Measurements from ENCODE around the gene ATXN7L1. TPM values are rescaled to one million over a fixed set of nuclear protein-coding genes. Genes with fewer than 3 reads are reported as not detected.

ATXN7L1 gene
- total and polyA plus RNA-seq, 2 of the 13 experiments (the other 11 are each of a cell fraction or from before 2014, with no cell fraction given), result 4.1 to 7.8 TPM

DNA sequence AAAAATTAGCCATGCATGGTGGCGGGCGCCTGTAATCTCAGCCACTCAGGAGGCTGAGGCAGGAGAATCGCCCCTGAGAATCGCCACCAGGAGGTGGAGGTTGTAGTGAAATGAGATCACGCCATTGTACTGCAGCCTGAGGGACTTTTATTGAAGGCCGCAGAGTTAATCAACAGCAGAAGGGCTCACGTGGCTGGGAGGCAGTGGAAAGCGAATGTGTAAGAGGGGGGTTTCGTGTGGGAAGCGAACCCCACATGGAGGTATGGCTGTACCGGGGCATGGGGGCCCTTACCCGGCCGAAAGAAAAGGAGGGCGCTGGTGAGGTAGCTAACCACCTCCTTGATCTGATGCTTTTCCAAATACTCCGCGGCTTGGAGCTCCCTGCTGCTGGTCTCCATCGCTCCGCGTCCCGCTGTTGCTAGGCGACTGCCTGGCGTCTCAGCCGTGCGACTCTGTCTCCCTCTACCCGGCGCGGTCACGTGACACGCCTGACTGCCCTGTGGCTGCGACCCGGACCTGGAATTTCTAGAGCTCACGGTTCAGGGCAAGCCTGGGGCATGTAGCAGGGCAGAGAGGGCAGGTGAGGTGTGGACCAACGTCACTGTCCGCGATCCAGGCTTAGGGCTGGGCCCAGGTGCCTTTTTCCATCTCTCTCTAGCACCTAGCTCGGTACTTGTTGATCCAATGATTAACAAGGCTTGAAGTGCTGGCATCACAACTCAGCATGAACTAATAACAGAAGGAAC, 295.2 kb downstream of the ATXN7L1 start, which contains the start of gene EFCAB10 (continued):
- TF ChIP-seq, protein P1, sequence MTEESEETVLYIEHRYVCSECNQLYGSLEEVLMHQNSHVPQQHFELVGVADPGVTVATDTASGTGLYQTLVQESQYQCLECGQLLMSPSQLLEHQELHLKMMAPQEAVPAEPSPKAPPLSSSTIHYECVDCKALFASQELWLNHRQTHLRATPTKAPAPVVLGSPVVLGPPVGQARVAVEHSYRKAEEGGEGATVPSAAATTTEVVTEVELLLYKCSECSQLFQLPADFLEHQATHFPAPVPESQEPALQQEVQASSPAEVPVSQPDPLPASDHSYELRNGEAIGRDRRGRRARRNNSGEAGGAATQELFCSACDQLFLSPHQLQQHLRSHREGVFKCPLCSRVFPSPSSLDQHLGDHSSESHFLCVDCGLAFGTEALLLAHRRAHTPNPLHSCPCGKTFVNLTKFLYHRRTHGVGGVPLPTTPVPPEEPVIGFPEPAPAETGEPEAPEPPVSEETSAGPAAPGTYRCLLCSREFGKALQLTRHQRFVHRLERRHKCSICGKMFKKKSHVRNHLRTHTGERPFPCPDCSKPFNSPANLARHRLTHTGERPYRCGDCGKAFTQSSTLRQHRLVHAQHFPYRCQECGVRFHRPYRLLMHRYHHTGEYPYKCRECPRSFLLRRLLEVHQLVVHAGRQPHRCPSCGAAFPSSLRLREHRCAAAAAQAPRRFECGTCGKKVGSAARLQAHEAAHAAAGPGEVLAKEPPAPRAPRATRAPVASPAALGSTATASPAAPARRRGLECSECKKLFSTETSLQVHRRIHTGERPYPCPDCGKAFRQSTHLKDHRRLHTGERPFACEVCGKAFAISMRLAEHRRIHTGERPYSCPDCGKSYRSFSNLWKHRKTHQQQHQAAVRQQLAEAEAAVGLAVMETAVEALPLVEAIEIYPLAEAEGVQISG (CRISPR knock-in tag; IDR thresholded peaks at IDR 0.05), result peak; percentile 56
- no peak for TF ChIP-seq ZNF430 (CRISPR knock-in tag; IDR thresholded peaks at IDR 0.05)
- TF ChIP-seq FOXM1 (CRISPR knock-in tag; IDR thresholded peaks at IDR 0.05), result no peak
- TF ChIP-seq MAFF (IDR thresholded peaks at IDR 0.05; ENCODE audit: low read depth, low read length), result no peak
- no peak for TF ChIP-seq TCF7 (IDR thresholded peaks at IDR 0.05; ENCODE audit: low read depth)
- TF ChIP-seq ZNF615 (CRISPR knock-in tag; IDR thresholded peaks at IDR 0.05; ENCODE audit: borderline replicate concordance), result no peak
- TF ChIP-seq FLYWCH1 (CRISPR knock-in tag; IDR thresholded peaks at IDR 0.05), result no peak
- no peak for TF ChIP-seq TBP (CRISPR knock-in tag; IDR thresholded peaks at IDR 0.05)
- no peak for TF ChIP-seq HIVEP1 (CRISPR knock-in tag; IDR thresholded peaks at IDR 0.05)
- no peak; the same call in 1 of the 2 replicates for TF ChIP-seq KDM2A (CRISPR knock-in tag; IDR thresholded peaks at IDR 0.05; ENCODE audit: borderline replicate concordance, low read depth)
- TF ChIP-seq PLSCR1 (CRISPR knock-in tag; IDR thresholded peaks at IDR 0.05; ENCODE audit: borderline replicate concordance), result no peak
- peak; percentile 91 for TF ChIP-seq HNRNPLL (IDR thresholded peaks at IDR 0.05; ENCODE audit: low read depth, low read length, poor library complexity, severe bottlenecking)
- no peak for TF ChIP-seq ZNF180 (CRISPR knock-in tag; IDR thresholded peaks at IDR 0.05; ENCODE audit: borderline replicate concordance, low read depth)
- TF ChIP-seq CEBPB (IDR thresholded peaks at IDR 0.05; ENCODE audit: borderline replicate concordance, low read depth, low read length), result peak; percentile 47; the same call in 1 of the 2 replicates
- TF ChIP-seq ZBTB33 (CRISPR knock-in tag; IDR thresholded peaks at IDR 0.05), result peak; percentile 91
- TF ChIP-seq NFKB2 (CRISPR knock-in tag; IDR thresholded peaks at IDR 0.05; ENCODE audit: borderline replicate concordance), result 0 out of 2 replicates have a peak, but pooled peaks have one; percentile 22
- 0 out of 2 replicates have a peak, but pooled peaks have one; percentile 20 for TF ChIP-seq KAT8 (CRISPR knock-in tag; IDR thresholded peaks at IDR 0.05)
- TF ChIP-seq SKIL (CRISPR knock-in tag; IDR thresholded peaks at IDR 0.05; ENCODE audit: borderline replicate concordance), result no peak
- no peak for TF ChIP-seq PAX8 (CRISPR knock-in tag; IDR thresholded peaks at IDR 0.05; ENCODE audit: borderline replicate concordance)
- TF ChIP-seq SMAD9 (CRISPR knock-in tag; IDR thresholded peaks at IDR 0.05), result no peak
- TF ChIP-seq ZNF33B (CRISPR knock-in tag; IDR thresholded peaks at IDR 0.05), result no peak
- TF ChIP-seq CHD2 (IDR thresholded peaks at IDR 0.05; ENCODE audit: low read depth, low read length), result no peak
- no peak for TF ChIP-seq MZF1 (CRISPR knock-in tag; IDR thresholded peaks at IDR 0.05; ENCODE audit: borderline replicate concordance)
